Measurements from ENCODE around the gene PANK1.

- TF ChIP-seq CTCF (IDR thresholded peaks at IDR 0.05; ENCODE audit: low read length) (no peak), EZH2 (IDR thresholded peaks at IDR 0.05; ENCODE audit: borderline replicate concordance, low read length) (no peak)
Observed at GRCh38 chr10:89632824-89633223, 12.2 kb downstream of the PANK1 start.

All from OCI-LY1 (cell line).